Smooth muscle cell (in vitro differentiated cells): ENCODE data around the gene PPP1R9B. TPM values are rescaled to one million over a fixed set of nuclear protein-coding genes. Genes with fewer than 3 reads are reported as not detected.

Experiments
- DNase-seq: peaks from one replicate; lab custom pipeline; 2025; ENCODE audit not compliant: unreplicated experiment; lab: John Stamatoyannopoulos, UW
- H2AFZ ChIP-seq: fragments of 200-600 bp; sonication (generic); 2 replicates; pipeline ENCODE4 v1.6.0; 2016; ENCODE audit warnings: antibody characterized with exemption, low read depth, mild to moderate bottlenecking
- H3F3A ChIP-seq: fragments of 200-600 bp; sonication (generic); 2 replicates; pipeline ENCODE4 v1.6.0; 2017; ENCODE audit warnings: antibody characterized with exemption, low read depth
- H3K27ac ChIP-seq: fragments of 200-600 bp; sonication (generic); 2 replicates; pipeline ENCODE4 v1.5.1; 2016; ENCODE audit warnings: low read depth, mild to moderate bottlenecking
- H3K27me3 ChIP-seq: fragments of 200-600 bp; sonication (generic); 2 replicates; pipeline ENCODE4 v1.6.1; 2016; ENCODE audit warnings: low read depth, mild to moderate bottlenecking
- H3K36me3 ChIP-seq: fragments of 200-600 bp; sonication (generic); 2 replicates; pipeline ENCODE4 v1.5.1; 2016; ENCODE audit warnings: low read depth
- H3K4me1 ChIP-seq: fragments of 200-600 bp; sonication (generic); 2 replicates; pipeline ENCODE4 v1.5.1; 2016; ENCODE audit warnings: low read depth
- H3K4me2 ChIP-seq: fragments of 200-600 bp; sonication (generic); 2 replicates; pipeline ENCODE4 v1.6.0; 2016; ENCODE audit warnings: mild to moderate bottlenecking
- H3K4me3 ChIP-seq: fragments of 200-600 bp; sonication (generic); 2 replicates; pipeline ENCODE4 v1.5.1; 2016; ENCODE audit warnings: mild to moderate bottlenecking
- H3K79me2 ChIP-seq: fragments of 200-600 bp; sonication (generic); 2 replicates; pipeline ENCODE4 v1.6.0; 2016; ENCODE audit warnings: low read depth, mild to moderate bottlenecking
- H3K9ac ChIP-seq: fragments of 200-600 bp; sonication (generic); 2 replicates; pipeline ENCODE4 v1.6.0; 2016; ENCODE audit warnings: low read depth
- H3K9me3 ChIP-seq: fragments of 200-600 bp; sonication (generic); replicated peaks from 2 replicates; pipeline ENCODE4 v1.5.1; 2016; ENCODE audit warnings: low read depth
- H4K20me1 ChIP-seq: fragments of 200-600 bp; sonication (generic); 2 replicates; pipeline ENCODE4 v1.6.0; 2016; ENCODE audit warnings: low read depth
- CTCF ChIP-seq: fragments of 200-600 bp; sonication (generic); IDR thresholded peaks from 2 replicates; pipeline ENCODE4 v1.5.1; 2017; ENCODE audit warnings: borderline replicate concordance, mild to moderate bottlenecking, antibody characterized with exemption; ENCODE audit not compliant: insufficient read depth, poor library complexity, severe bottlenecking
- WGBS: methylation state at CpG from one replicate; pipeline ENCODE4 v1.1.7; 2016; ENCODE audit warnings: low lambda C conversion rate; 5-methylcytosine and 5-hydroxymethylcytosine counted together
- polyA plus RNA-seq: library from polyadenylated mRNA; unstranded; fragments of >200 nt; fragmentation: Nextera tagmentation; extraction: Ambion mirVana; gene quantifications from 2 replicates; pipeline ENCODE4 v1.2.1, GENCODE V29; 2016
- total RNA-seq: library from RNA; depleted of rRNA; stranded (reverse); fragments of >200 nt; gene quantifications from 2 replicates; pipeline ENCODE4 v1.2.3, GENCODE V29; 2014

PPP1R9B gene
- total and polyA plus RNA-seq, 2 experiments from 2014 or later = 6.7 to 20.8 TPM

GRCh38 chr17:50192144-50192617 lies 41.7 kb upstream of the PPP1R9B start:
- Histone ChIP-seq H3K27ac (peak overlapping the region; percentile 99), H3F3A (peaks cover 93% of the 10 kb centered on the region), H3K27me3 (no peaks in the 10 kb centered on the region), H4K20me1 (peaks cover 100% of the 10 kb centered on the region), H3K4me2 (peak overlapping the region; percentile 79), H3K4me3 (no peak overlapping the region), H2AFZ (no peak overlapping the region), H3K36me3 (peaks cover 11% of the 10 kb centered on the region), H3K4me1 (peaks cover 3% of the 10 kb centered on the region), H3K9me3 (no peaks in the 10 kb centered on the region), H3K9ac (no peak overlapping the region), H3K79me2 (peaks cover 44% of the 10 kb centered on the region)
- 61% methylated on average over 4 of the region's 4 CpGs for WGBS
- DNase-seq = no peak
- no peak for TF ChIP-seq CTCF

GRCh38 chr17:50191359-50192143 lies 41.1 kb upstream of the PPP1R9B start:
- 70% methylated on average over 21 of the region's 21 CpGs for WGBS
- Histone ChIP-seq H4K20me1 (peaks cover 100% of the 10 kb centered on the region), H3F3A (peaks cover 93% of the 10 kb centered on the region), H3K27me3 (no peaks in the 10 kb centered on the region), H3K36me3 (peaks cover 8% of the 10 kb centered on the region), H3K9me3 (no peaks in the 10 kb centered on the region), H3K4me3 (no peak overlapping the region), H3K9ac (no peak overlapping the region), H3K27ac (peak overlapping the region; percentile 99), H2AFZ (no peak overlapping the region), H3K4me1 (no peaks in the 10 kb centered on the region), H3K79me2 (peaks cover 38% of the 10 kb centered on the region), H3K4me2 (peak overlapping the region; percentile 79)
- no peak for TF ChIP-seq CTCF
- DNase-seq = no peak

GRCh38 chr17:50190603-50191358 lies 40.3 kb upstream of the PPP1R9B start:
- Histone ChIP-seq H3K9ac (no peak overlapping the region), H3K36me3 (peaks cover 8% of the 10 kb centered on the region), H2AFZ (no peak overlapping the region), H3K4me2 (peak overlapping the region; percentile 79), H3K79me2 (peaks cover 30% of the 10 kb centered on the region), H3K4me3 (no peak overlapping the region), H4K20me1 (peaks cover 100% of the 10 kb centered on the region), H3K27ac (peak overlapping the region; percentile 99), H3K9me3 (no peaks in the 10 kb centered on the region), H3F3A (peaks cover 89% of the 10 kb centered on the region), H3K27me3 (no peaks in the 10 kb centered on the region), H3K4me1 (no peaks in the 10 kb centered on the region)
- WGBS = 81% methylated on average over 8 of the region's 8 CpGs
- no peak for DNase-seq
- no peak for TF ChIP-seq CTCF
